NT2/D1 (cell line): ENCODE measurements around the gene RIC1.

Experiments used
- SUZ12 ChIP-seq: IDR thresholded peaks from 2 replicates; pipeline ENCODE4 v1.6.1; 2011; ENCODE audit not compliant: insufficient read length, insufficient read depth; ENCODE audit errors: extremely low read depth
- ZNF274 ChIP-seq: IDR thresholded peaks from 2 replicates; pipeline ENCODE4 v1.6.1; 2011; ENCODE audit warnings: mild to moderate bottlenecking, low read depth, low read length

- TF ChIP-seq ZNF274, result no peak
- TF ChIP-seq SUZ12, result no peak
These were observed 36.7 kb upstream of the RIC1 start for GRCh38 chr9:5592231-5592630.
